HCT116 (cell line): ENCODE data around the gene EPYC. TPM values are rescaled to one million over a fixed set of nuclear protein-coding genes. Genes with fewer than 3 reads are reported as not detected.

ENCODE experiments used
- ATAC-seq: fragments of 200-7000 bp; cut with Tn5 transposase; 2 replicates; pipeline ENCODE4 v1.9.1; 2020; ENCODE audit warnings: mild to moderate bottlenecking, moderate library complexity
- BruUV-seq: library from RNA; stranded (reverse); fragments of 400-500 nt; replicated peaks from 2 replicates; lab custom pipeline; 2021; lab: Mats Ljungman, UMichigan
- CTCF ChIA-PET: fragments of 300-600 bp; sonication (Branson Sonifier 250); formaldehyde crosslinking; loops from one replicate; lab custom pipeline; 2021; ENCODE audit warnings: antibody characterized with exemption; lab: Charles Lee
- POLR2A ChIA-PET: fragments of 300-600, 350-600 bp; sonication (Branson Sonifier 250); formaldehyde crosslinking; loops from one replicate; lab custom pipeline; 2021; ENCODE audit warnings: antibody characterized with exemption; lab: Charles Lee
- RAD21 ChIA-PET, 2 experiments: fragments of 300-600 bp; sonication (Branson Sonifier 250); formaldehyde crosslinking; loops; one replicate each; lab custom pipeline; 2023; ENCODE audit warnings: low total read pairs in 2 of 2; ENCODE audit not compliant: uncharacterized antibody in 2 of 2, unreplicated experiment in 2 of 2, low non-redundant PET in 1 of 2; lab: Charles Lee
- DNase-seq: peaks from one replicate; pipeline ENCODE4 v3.0.0-alpha.2; 2010; ENCODE audit warnings: low read depth, low spot score
- H2AFZ ChIP-seq: fragments of 200-600 bp; shearing (Covaris generic), sonication (generic); 2 replicates; pipeline ENCODE4 v1.6.1; 2017; ENCODE audit warnings: low read depth, mixed run types, mixed read lengths, antibody characterized with exemption, low read length; ENCODE audit not compliant: poor library complexity, severe bottlenecking
- H3K27ac ChIP-seq: 2 replicates; pipeline ENCODE4 v1.5.1; 2012; ENCODE audit warnings: low read depth, low read length
- H3K27me3 ChIP-seq: fragments of 200-600 bp; sonication (generic); 2 replicates; pipeline ENCODE4 v1.6.1; 2016; ENCODE audit warnings: mixed run types, low read length, mixed read lengths; ENCODE audit not compliant: insufficient read depth
- H3K36me3 ChIP-seq, 2 experiments: fragments of 200-500 bp in 1 of 2; fragments of 200-600 bp in 1 of 2; sonication (Bioruptor generic) in 1 of 2; sonication (generic) in 1 of 2; 2 replicates each; pipeline versions ENCODE4 v1.5.1 to v1.6.1; 2014 to 2016; ENCODE audit warnings: low read length in 2 of 2, inconsistent platforms in 1 of 2, mixed read lengths in 1 of 2, mixed run types in 1 of 2; ENCODE audit not compliant: insufficient read depth in 2 of 2, control insufficient read depth in 1 of 2
- H3K4me1 ChIP-seq, 2 experiments: fragments of 200-600 bp in 1 of 2; sonication (generic) in 1 of 2; 2 replicates each; pipeline versions ENCODE4 v1.5.1 to v1.6.1; 2012 to 2017; ENCODE audit warnings: low read length in 2 of 2, inconsistent platforms in 1 of 2, mild to moderate bottlenecking in 1 of 2, mixed read lengths in 1 of 2, mixed run types in 1 of 2, moderate library complexity in 1 of 2; ENCODE audit not compliant: insufficient read depth in 2 of 2, control insufficient read depth in 1 of 2
- H3K4me2 ChIP-seq: fragments of 200-600 bp; sonication (generic); 2 replicates; pipeline ENCODE4 v1.6.1; 2017; ENCODE audit warnings: mixed run types, low read length, mixed read lengths
- H3K4me3 ChIP-seq, 2 experiments: fragments of 200-600 bp in 1 of 2; sonication (generic) in 1 of 2; replicated peaks in 1 of 2; 2 replicates each; pipeline ENCODE4 v1.5.1; 2011 to 2016; ENCODE audit warnings: low read length in 2 of 2, control low read depth in 1 of 2, low read depth in 1 of 2, mild to moderate bottlenecking in 1 of 2, mixed read lengths in 1 of 2, mixed run types in 1 of 2
- H3K79me2 ChIP-seq: fragments of 200-600 bp; sonication (generic); 2 replicates; pipeline ENCODE4 v1.6.1; 2017; ENCODE audit warnings: mild to moderate bottlenecking, mixed run types, low read length, moderate library complexity, mixed read lengths; ENCODE audit not compliant: insufficient read depth
- H3K9ac ChIP-seq: fragments of 200-600 bp; sonication (generic); 2 replicates; pipeline ENCODE4 v1.6.1; 2016; ENCODE audit warnings: low read length, mixed read lengths
- H3K9me2 ChIP-seq: fragments of 200-600 bp; sonication (generic), shearing (Covaris generic); 2 replicates; pipeline ENCODE4 v1.6.1; 2017; ENCODE audit warnings: mixed run types, mild to moderate bottlenecking, moderate library complexity; ENCODE audit not compliant: insufficient read depth
- H3K9me3 ChIP-seq, 2 experiments: fragments of 200-500 bp in 1 of 2; fragments of 200-600 bp in 1 of 2; sonication (Bioruptor generic) in 1 of 2; sonication (generic) in 1 of 2; 2 replicates each; pipeline ENCODE4 v1.6.1; 2014 to 2017; ENCODE audit warnings: low read length in 2 of 2, mixed read lengths in 2 of 2, inconsistent platforms in 1 of 2, low read depth in 1 of 2, mild to moderate bottlenecking in 1 of 2, mixed run types in 1 of 2, moderate library complexity in 1 of 2; ENCODE audit not compliant: control insufficient read depth in 1 of 2, insufficient read depth in 1 of 2
- H4K20me1 ChIP-seq: fragments of 200-600 bp; sonication (generic), shearing (Covaris generic); 2 replicates; pipeline ENCODE4 v1.6.1; 2017; ENCODE audit warnings: mixed run types, mild to moderate bottlenecking, moderate library complexity; ENCODE audit not compliant: insufficient read depth
- ATF3 ChIP-seq: IDR thresholded peaks from 2 replicates; pipeline ENCODE4 v1.6.1; 2012
- CEBPB ChIP-seq: IDR thresholded peaks from 2 replicates; pipeline ENCODE4 v1.6.1; 2012; ENCODE audit warnings: low read depth
- CTCF ChIP-seq, 3 experiments: fragments of 200-600 bp in 1 of 3; sonication (generic) in 1 of 3; IDR thresholded peaks in 2 of 3; conservative IDR thresholded peaks in 1 of 3; 2 replicates each; pipeline ENCODE4 v1.5.1; 2012 to 2017; ENCODE audit warnings: low read depth in 2 of 3, low read length in 2 of 3, antibody characterized with exemption in 1 of 3, borderline replicate concordance in 1 of 3, control low read depth in 1 of 3, mild to moderate bottlenecking in 1 of 3, mixed read lengths in 1 of 3, mixed run types in 1 of 3, moderate library complexity in 1 of 3; ENCODE audit not compliant: insufficient read depth in 1 of 3
- ELF1 ChIP-seq: IDR thresholded peaks from 2 replicates; pipeline ENCODE4 v1.6.1; 2012; ENCODE audit warnings: low read depth, borderline replicate concordance
- EZH2phosphoT487 ChIP-seq: fragments of 200-600 bp; IDR thresholded peaks from 2 replicates; pipeline ENCODE4 v1.6.1; 2018; ENCODE audit warnings: antibody characterized with exemption, borderline replicate concordance
- FOSL1 ChIP-seq: IDR thresholded peaks from 2 replicates; pipeline ENCODE4 v1.6.1; 2012; ENCODE audit warnings: low read depth
- JUND ChIP-seq: IDR thresholded peaks from 2 replicates; pipeline ENCODE4 v1.6.1; 2012
- MAX ChIP-seq: IDR thresholded peaks from 2 replicates; pipeline ENCODE4 v1.6.1; 2012
- RAD21 ChIP-seq: IDR thresholded peaks from 2 replicates; pipeline ENCODE4 v1.6.1; 2012; ENCODE audit warnings: low read depth, mild to moderate bottlenecking
- SIN3A ChIP-seq: IDR thresholded peaks from 2 replicates; pipeline ENCODE4 v1.6.1; 2012; ENCODE audit warnings: low read depth
- TCF7L2 ChIP-seq: IDR thresholded peaks from 2 replicates; pipeline ENCODE4 v1.7.0; 2011; ENCODE audit warnings: borderline replicate concordance, inconsistent platforms; ENCODE audit not compliant: insufficient read depth, insufficient read length; ENCODE audit errors: extremely low read depth
- ZFX ChIP-seq: fragments of 450-650 bp; IDR thresholded peaks from 2 replicates; pipeline ENCODE4 v1.6.1; 2017
- intact Hi-C: fragments of 100-400 bp; cut with micrococcal nuclease; formaldehyde crosslinking; loops from 2 replicates; pipeline ENCODE4 v1.10.0; 2022
- total RNA-seq: library from RNA; stranded (reverse); gene quantifications from one replicate; pipeline ENCODE4 v1.2.1, GENCODE V29; 2021; ENCODE audit not compliant: unreplicated experiment

Gene EPYC
- total RNA-seq, 1 experiment from 2014 or later, result not detected

- TF ChIP-seq ATF3 (no peak), RAD21 (no peak), ELF1 (no peak), FOSL1 (no peak), TCF7L2 (no peak), EZH2phosphoT487 (no peak), ZFX (no peak), CEBPB (no peak), CTCF (IDR thresholded peaks at IDR 0.05 in 2 of 3, conservative IDR thresholded peaks at IDR 0.05 in 1 of 3; ENCODE audit: borderline replicate concordance in 1 of 3, insufficient read depth in 1 of 3, low read depth in 2 of 3, low read length in 2 of 3) (no peak), JUND (no peak), MAX (no peak)
Measured at GRCh38 chr12:90969346-90969745, 35.4 kb downstream of the EPYC start (continued).

- H3K36me3 ChIP-seq, result no peaks in the 10 kb centered on the region
- H3K4me2 ChIP-seq, result no peak overlapping the region
- H3K4me3 ChIP-seq, result no peak overlapping the region
- H3K79me2 ChIP-seq, result no peaks in the 10 kb centered on the region
- BruUV-seq, result no TSS peak
- H3K4me1 ChIP-seq, result no peaks in the 10 kb centered on the region
- DNase-seq (no peak), ATAC-seq (no peak)
- H3K9ac ChIP-seq, result no peak overlapping the region
- no peaks in the 10 kb centered on the region for H3K27me3 ChIP-seq
- no peaks in the 10 kb centered on the region for H3K9me3 ChIP-seq
- RAD21 ChIA-PET, result no interaction called here
- no peaks in the 10 kb centered on the region for H3K9me2 ChIP-seq
- no peak for TF ChIP-seq EZH2phosphoT487
- TF ChIP-seq SIN3A, result no peak
- CTCF ChIA-PET, result no interaction called here
- H3K27ac ChIP-seq, result no peak overlapping the region
- no peak overlapping the region for H2AFZ ChIP-seq
- H4K20me1 ChIP-seq, result no peaks in the 10 kb centered on the region
- POLR2A ChIA-PET, result no interaction called here
- intact Hi-C loops, result no loop called here
Measured at GRCh38 chr12:90965204-90965603, 39.6 kb downstream of the EPYC start.
